GM21529 (cell line): ENCODE results near the gene BOD1L1.
"Not testable (repeated sequence)": the region's sequence is repeated elsewhere in the genome, so short reads cannot be mapped to it uniquely, and the experiment has no call there.

Experiments used
- ATAC-seq: cut with Tn5 transposase; IDR thresholded peaks from one replicate; pipeline ENCODE4 v1.9.1; 2021; ENCODE audit not compliant: unreplicated experiment

BOD1L1 gene

DNA sequence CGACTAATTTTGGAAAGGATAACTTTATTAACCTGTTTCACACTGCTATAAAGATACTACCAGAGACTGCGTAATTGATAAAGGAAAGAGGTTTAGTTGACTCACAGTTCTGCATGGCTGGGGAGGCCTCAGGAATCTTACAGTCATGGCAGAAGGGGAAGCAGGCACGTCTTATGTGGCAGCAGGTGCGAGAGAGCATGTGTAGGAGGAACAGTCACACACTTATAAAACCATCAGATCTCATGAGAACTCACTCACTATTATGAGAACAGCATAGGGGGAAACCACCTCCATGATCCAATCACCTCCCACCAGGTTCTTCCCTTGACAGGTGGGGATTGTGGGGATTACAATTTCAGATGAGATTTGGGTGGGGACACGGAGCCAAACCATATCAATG is 67.4 kb downstream of the BOD1L1 start:
- not testable (repeated sequence) for ATAC-seq

DNA sequence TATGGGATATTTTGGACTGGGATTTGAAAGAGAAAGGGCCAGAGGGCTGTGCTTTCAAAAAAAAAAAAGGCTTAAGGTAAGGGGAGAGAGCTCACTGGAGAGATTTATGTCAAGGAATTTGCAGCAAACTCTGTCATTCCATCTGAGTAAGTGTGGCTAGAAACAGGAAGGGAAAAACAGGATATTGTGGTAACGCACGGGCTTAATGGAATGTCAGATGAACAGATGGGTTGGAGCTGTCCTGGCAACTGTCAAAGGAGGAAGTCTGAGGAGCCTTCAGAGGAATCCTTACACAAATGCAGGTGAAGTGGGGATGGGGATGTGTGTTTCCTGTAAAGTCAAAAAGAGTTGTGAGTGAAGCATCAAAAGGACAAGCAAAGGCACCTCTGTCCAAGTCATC is 68.1 kb downstream of the BOD1L1 start:
- no peak for ATAC-seq

- no peak for ATAC-seq
These were observed 68.6 kb downstream of the BOD1L1 start for GRCh38 chr4:13558881-13559280.

DNA sequence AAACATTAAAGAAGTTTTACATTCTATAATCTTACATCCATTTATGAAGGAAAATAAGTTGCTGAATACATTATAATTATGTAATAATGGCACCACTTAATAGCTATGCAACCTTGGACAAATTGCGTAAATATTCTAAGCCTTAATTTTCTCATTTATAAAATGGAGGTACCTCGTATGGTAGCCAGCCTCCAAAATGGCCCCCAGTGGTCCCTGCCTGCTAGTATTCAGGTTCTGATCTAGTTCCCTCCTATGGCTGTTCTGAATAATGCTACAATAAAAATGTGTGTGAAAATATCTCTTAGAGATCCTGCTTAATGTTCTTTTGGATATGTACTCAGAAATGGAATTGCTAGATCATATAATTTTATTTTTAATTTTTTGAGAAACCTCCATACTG is 72.2 kb downstream of the BOD1L1 start:
- ATAC-seq = no peak

- ATAC-seq = no peak
These were observed 74.4 kb downstream of the BOD1L1 start for GRCh38 chr4:13553081-13553480.

GRCh38 chr4:13548984-13549546 is 78.5 kb downstream of the BOD1L1 start:
- ATAC-seq = peak; percentile 82

DNA sequence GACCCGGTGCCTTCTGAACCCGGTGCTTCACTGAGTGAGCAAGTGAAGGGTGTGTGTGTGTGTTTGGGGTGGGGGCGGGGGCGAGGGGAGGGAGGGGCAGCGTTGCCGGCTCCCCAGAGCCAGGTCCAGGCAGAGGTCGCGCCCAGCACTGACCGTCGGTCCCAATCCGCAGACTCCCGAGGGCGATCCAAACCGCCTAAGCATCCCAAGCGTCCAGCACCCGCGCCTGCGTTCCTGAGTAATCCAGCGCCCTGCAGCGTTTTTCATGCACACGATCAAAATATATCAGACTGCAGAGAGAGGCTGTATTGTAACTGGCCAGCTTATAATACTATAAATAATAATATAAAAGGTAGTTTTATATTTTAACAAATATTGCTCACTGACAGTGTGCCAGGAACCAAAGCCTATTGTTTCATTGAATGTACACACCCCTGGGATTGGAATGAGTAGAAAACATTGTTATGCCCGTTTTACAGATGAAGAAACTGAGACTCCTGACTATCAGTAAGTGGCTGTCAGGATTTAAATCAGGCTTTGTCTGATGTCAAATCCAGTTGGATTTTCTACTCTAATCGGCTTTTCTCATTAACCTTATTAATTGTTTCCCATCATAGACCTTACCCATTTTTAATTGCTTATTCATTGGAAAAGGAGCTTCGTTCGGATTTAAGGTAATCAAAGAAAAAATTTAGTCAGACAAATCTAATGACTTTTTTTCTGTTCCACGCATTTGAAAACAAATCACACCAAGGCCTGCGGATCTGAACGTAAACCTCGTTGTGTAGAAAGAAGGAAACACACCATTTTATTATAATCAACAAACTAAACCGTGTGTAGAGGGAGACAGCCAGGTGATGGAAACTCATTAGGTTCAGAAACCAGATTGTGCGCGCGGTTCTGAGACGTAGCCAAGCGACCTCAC is 79.2 kb downstream of the BOD1L1 start:
- ATAC-seq = peak; percentile 6

GRCh38 chr4:13547485-13548041 is 80.0 kb downstream of the BOD1L1 start:
- no peak for ATAC-seq

DNA sequence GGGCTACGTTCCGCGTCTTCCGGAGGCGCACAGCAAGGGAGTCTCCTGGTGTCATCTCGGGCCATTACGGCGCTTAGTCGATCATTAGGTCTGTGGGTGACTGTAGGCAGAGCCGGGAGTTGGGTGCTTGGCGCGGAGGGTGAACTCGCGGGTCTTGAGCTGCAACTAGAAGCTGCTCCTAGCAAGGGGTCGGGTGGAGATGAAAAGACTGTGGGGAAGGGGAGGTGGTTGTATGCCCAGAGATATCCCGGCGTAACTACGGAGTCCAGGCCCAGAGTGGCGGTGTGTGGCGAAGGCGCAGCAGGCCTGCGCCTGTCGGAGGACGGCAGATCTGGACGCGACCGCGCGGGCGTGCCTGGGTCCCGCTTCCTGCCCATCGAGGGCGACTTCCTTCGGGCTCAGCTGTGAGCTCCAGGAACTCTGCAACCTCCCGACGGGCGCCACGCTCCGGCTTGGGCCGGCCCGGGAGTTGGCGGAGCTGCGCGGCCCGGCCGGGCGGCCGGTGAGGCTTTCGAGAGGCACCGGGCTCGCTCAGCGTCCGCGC is 80.5 kb downstream of the BOD1L1 start:
- no peak for ATAC-seq

- no peak for ATAC-seq
These were observed 81.2 kb downstream of the BOD1L1 start for GRCh38 chr4:13546142-13546940.

- ATAC-seq = no peak
These were observed 82.1 kb downstream of the BOD1L1 start for GRCh38 chr4:13545394-13545808.

DNA sequence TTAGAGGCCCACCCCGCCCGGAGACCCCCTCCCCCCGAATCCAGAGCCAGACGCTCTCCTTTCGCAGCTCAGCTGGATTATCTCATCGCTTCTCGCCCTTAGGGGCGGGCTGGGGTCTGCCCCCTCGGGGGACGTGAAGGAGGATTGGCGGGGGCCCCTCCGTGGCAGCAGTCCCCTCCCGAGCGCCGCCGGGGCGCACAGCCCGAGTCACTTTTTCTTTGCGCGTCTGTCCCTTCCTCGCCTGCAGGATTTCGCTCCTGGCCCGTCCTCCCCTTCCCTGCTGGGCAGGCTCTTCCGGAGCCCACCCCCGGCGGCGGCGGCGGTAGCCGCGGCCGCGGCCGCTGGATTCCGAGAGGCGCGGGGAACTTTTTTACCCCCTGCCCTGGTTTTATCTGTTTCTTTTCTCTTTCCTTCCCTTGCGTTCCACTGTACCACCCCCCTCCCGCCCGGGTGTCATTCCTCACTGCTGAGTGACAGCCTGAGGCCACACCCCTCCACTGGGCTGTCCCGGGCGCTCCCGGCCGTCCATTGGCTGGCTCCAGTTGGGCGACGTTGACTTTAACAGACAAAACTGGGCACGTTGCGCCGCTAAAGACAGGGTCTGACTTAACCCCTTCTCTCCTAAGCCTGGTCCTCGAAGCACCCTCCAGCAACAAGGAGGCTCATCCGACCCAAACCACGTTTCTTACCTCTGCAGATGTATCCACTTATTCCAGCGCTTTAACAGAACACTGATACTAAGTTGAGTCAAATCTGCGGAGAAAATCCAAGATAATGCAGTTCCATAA is 82.7 kb downstream of the BOD1L1 start:
- peak; percentile 51 for ATAC-seq

GRCh38 chr4:13543839-13544605 is 83.5 kb downstream of the BOD1L1 start, which contains the start of gene NKX3-2:
TSS of gene NKX3-2 (minus strand) at chr4:13544508. CDS start at chr4:13544414, 94 bp downstream.
- ATAC-seq = no peak

DNA sequence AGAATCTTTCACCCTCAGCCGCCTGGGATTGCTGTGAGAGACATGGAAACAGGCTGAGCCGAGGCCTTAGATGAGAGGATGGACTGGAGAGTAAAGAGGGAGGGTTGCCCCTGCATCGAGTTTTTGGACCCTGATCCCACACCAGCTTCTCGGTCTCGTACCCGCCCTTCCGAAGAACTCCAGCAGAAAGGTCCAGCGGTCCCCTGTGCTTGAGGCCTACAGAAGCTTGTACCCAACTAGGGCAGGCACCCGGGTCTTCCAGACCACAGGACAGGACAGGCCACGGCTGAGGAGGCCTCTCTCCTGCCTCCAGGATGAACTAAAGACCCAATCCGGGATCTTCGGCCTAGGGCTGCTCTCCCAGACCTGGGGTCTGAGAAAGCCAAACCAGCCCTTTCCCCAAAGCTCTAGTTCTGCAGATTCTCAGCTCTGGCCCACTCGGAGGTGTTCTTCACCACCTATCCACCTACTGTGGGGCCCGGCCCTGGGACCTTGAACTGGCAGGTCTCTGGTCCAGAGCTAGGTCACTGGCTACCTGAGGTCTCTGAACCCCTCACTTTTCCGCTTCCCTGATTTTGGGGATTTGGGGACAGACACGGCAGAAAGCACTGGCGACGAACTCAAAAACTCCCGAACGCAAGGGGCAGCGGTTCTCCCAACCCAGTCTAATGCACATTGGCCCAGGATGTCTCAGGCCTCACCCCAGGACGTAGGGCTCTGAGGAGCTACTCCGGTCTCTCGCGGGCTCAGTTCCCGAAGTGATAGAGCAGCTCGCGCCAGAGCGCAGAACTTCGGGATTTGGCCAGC is 84.3 kb downstream of the BOD1L1 start:
- ATAC-seq = no peak

- ATAC-seq = no peak
These were observed 84.9 kb downstream of the BOD1L1 start for GRCh38 chr4:13542577-13543031.

DNA sequence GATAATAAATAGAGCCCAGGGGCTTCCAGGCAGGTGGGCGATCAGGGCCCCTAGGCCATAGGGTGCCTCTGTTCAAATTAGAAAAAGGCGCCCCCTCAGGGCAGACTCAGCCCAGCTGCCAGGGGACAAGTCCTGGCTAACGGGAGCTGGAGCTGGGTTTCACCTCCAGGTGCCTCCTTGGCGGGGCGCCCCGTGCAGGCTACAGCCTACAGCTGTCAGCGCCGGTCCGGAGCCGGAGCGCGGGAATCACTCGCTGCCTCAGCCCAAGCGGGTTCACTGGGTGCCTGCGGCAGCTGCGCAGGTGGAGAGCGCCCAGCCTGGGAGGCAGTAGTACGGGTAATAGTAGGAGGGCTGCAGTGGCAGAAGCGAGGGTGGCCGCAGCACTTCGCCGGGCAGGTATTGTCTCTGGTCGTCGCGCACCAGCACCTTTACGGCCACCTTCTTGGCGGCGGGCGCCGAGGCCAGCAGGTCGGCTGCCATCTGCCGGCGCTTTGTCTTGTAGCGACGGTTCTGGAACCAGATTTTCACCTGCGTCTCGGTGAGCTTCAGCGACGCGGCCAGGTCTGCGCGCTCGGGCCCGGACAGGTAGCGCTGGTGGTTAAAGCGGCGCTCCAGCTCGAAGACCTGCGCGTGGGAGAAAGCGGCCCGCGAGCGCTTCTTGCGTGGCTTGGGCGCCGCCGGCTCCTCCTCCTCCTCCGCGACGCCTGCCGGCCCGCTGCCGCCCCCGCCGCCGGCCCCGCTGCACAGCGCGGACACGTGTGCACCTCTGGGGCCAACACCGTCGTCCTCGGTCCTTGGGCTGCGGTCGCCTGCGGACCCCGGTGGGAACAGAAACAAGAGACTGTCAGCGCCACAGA is 85.6 kb downstream of the BOD1L1 start:
- no peak for ATAC-seq

GRCh38 chr4:13541176-13541604 is 86.3 kb downstream of the BOD1L1 start:
- no peak for ATAC-seq
